Transverse colon (tissue), 4 donors: ENCODE results near the gene ADGRL2.

Source experiments
- POLR2A ChIP-seq: fragments of 450-650 bp; IDR thresholded peaks from one replicate; pipeline ENCODE4 v1.6.1; 2016; ENCODE audit warnings: antibody characterized with exemption, mild to moderate bottlenecking, moderate library complexity
- POLR2AphosphoS5 ChIP-seq, 3 donors: sonication (generic); formaldehyde crosslinking; IDR thresholded peaks; one replicate each; pipeline ENCODE4 v1.6.1; 2016; ENCODE audit warnings: antibody characterized with exemption in 3 of 3
- TF ChIP-seq, protein P1 (sequence below), 5 experiments: fragments of 200-600 bp in 3 of 5; fragments of 450-650 bp in 2 of 5; sonication (generic) in 3 of 5; IDR thresholded peaks; 1 replicate in 2 of 5; 2 replicates in 3 of 5; pipeline ENCODE4 v1.5.1; 2016 to 2017; ENCODE audit warnings: antibody characterized with exemption in 5 of 5, inconsistent platforms in 3 of 5, mild to moderate bottlenecking in 2 of 5, moderate library complexity in 1 of 5

- TF ChIP-seq, protein P1, sequence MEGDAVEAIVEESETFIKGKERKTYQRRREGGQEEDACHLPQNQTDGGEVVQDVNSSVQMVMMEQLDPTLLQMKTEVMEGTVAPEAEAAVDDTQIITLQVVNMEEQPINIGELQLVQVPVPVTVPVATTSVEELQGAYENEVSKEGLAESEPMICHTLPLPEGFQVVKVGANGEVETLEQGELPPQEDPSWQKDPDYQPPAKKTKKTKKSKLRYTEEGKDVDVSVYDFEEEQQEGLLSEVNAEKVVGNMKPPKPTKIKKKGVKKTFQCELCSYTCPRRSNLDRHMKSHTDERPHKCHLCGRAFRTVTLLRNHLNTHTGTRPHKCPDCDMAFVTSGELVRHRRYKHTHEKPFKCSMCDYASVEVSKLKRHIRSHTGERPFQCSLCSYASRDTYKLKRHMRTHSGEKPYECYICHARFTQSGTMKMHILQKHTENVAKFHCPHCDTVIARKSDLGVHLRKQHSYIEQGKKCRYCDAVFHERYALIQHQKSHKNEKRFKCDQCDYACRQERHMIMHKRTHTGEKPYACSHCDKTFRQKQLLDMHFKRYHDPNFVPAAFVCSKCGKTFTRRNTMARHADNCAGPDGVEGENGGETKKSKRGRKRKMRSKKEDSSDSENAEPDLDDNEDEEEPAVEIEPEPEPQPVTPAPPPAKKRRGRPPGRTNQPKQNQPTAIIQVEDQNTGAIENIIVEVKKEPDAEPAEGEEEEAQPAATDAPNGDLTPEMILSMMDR (IDR thresholded peaks at IDR 0.05), result no peak
- TF ChIP-seq POLR2AphosphoS5 (IDR thresholded peaks at IDR 0.05), result no peak
- no peak for TF ChIP-seq POLR2A
Measured at GRCh38 chr1:81844477-81844876, 43.7 kb downstream of the ADGRL2 start.
